Measurements from ENCODE around the gene MAU2. TPM values are rescaled to one million over a fixed set of nuclear protein-coding genes. Genes with fewer than 3 reads are reported as not detected.

MAU2 gene
- total RNA-seq, 4 donors from 2014 or later: 32.4 to 87.6 (median 70.0) TPM

- no peak for DNase-seq
- Histone ChIP-seq H3K9me3 (no peaks in the 10 kb centered on the region), H3K27ac (no peak overlapping the region), H3K4me3 (no peak overlapping the region), H3K27me3 (no peaks in the 10 kb centered on the region), H3K4me1 (no peaks in the 10 kb centered on the region), H3K36me3 (no peaks in the 10 kb centered on the region)
- TF ChIP-seq CTCF (IDR thresholded peaks at IDR 0.05) (no peak), POLR2A (IDR thresholded peaks at IDR 0.05) (no peak)
- intact Hi-C loops (cut with DNase I; ENCODE audit: low total_unique reads): no loop called here
Observed at GRCh38 chr19:19297759-19298158, 22.9 kb upstream of the MAU2 start.

- Histone ChIP-seq H3K4me3 (no peak overlapping the region), H3K4me1 (no peaks in the 10 kb centered on the region), H3K27me3 (no peaks in the 10 kb centered on the region), H3K36me3 (no peaks in the 10 kb centered on the region), H3K27ac (no peak overlapping the region), H3K9me3 (no peaks in the 10 kb centered on the region)
- intact Hi-C loops (cut with DNase I; ENCODE audit: low total_unique reads): no loop called here
- no peak for DNase-seq
- TF ChIP-seq POLR2A (IDR thresholded peaks at IDR 0.05) (no peak), CTCF (IDR thresholded peaks at IDR 0.05) (no peak)
Observed at GRCh38 chr19:19300613-19301012, 20.0 kb upstream of the MAU2 start.

GRCh38 chr19:19303411-19303810, 17.2 kb upstream of the MAU2 start:
- H3K27ac ChIP-seq: no peak overlapping the region
- H3K9me3 ChIP-seq: no peaks in the 10 kb centered on the region
- H3K4me1 ChIP-seq: no peaks in the 10 kb centered on the region
- H3K36me3 ChIP-seq: no peaks in the 10 kb centered on the region
- TF ChIP-seq CTCF (IDR thresholded peaks at IDR 0.05) (no peak), POLR2A (IDR thresholded peaks at IDR 0.05) (no peak)
- intact Hi-C loops (cut with DNase I; ENCODE audit: low total_unique reads): no loop called here
- no peaks in the 10 kb centered on the region for H3K27me3 ChIP-seq
- no peak overlapping the region for H3K4me3 ChIP-seq
- no peak for DNase-seq

- no peaks in the 10 kb centered on the region for H3K9me3 ChIP-seq
- H3K36me3 ChIP-seq: no peaks in the 10 kb centered on the region
- H3K27ac ChIP-seq: no peak overlapping the region
- TF ChIP-seq POLR2A (IDR thresholded peaks at IDR 0.05) (no peak), CTCF (IDR thresholded peaks at IDR 0.05) (no peak)
- H3K4me1 ChIP-seq: no peaks in the 10 kb centered on the region
- DNase-seq: no peak
- intact Hi-C loops (cut with DNase I; ENCODE audit: low total_unique reads): no loop called here
- H3K27me3 ChIP-seq: no peaks in the 10 kb centered on the region
- H3K4me3 ChIP-seq: no peak overlapping the region
Observed at GRCh38 chr19:19304186-19304965, 16.3 kb upstream of the MAU2 start.

- Histone ChIP-seq H3K27ac (no peak overlapping the region), H3K4me3 (no peak overlapping the region), H3K36me3 (no peaks in the 10 kb centered on the region), H3K4me1 (no peaks in the 10 kb centered on the region), H3K9me3 (no peaks in the 10 kb centered on the region), H3K27me3 (no peaks in the 10 kb centered on the region)
- intact Hi-C loops (cut with DNase I; ENCODE audit: low total_unique reads): no loop called here
- no peak for DNase-seq
- TF ChIP-seq POLR2A (IDR thresholded peaks at IDR 0.05) (no peak), CTCF (IDR thresholded peaks at IDR 0.05) (no peak)
Observed at GRCh38 chr19:19305066-19305465, 15.6 kb upstream of the MAU2 start.
